ENCODE measurements around the gene ANKRD34C. TPM values are rescaled to one million over a fixed set of nuclear protein-coding genes. Genes with fewer than 3 reads are reported as not detected.

ANKRD34C gene
- total and polyA plus RNA-seq, 2 of the 8 experiments (the other 6 are each of a cell fraction or from before 2014, with no cell fraction given) = 0.02 TPM; not detected in 1

DNA sequence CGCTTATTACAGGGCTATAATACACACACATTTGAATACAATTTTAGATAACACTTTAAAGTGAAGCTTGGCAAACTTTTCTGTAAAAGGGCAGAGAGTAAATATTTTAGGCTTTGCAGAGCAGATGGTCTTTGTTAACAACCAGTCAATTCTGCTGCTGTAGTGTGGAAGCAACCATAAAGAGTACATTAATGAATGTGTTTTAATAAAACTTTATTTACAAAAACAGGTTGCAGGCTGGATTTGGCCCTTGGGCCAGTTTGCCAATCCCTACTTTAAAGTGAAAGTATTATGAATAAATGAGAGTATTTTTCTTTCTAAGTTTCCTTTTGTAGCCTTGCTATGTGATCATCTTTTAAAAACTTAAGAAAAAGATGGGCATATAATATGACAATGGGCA is 20.7 kb upstream of the ANKRD34C start:
- DNase-seq (ENCODE audit: low read depth in 1 of 2, low spot score in 2 of 2) (no peak), FAIRE-seq (no peak)
- 82% methylated on average over 1 of the region's 1 CpG; no CpG with 5 or more reads in 1 of the 2 experiments for WGBS, 2 experiments (ENCODE audit: extremely low coverage in 1 of 2, insufficient coverage in 1 of 2, insufficient read length in 1 of 2, insufficient replicate concordance in 2 of 2, low coverage in 1 of 2, low lambda C conversion rate in 2 of 2, missing lambda C conversion rate in 1 of 2)
- Histone ChIP-seq H4K5ac (ENCODE audit: insufficient read length, low read depth, low read length) (no peak overlapping the region), H3K9me3 (ENCODE audit: insufficient read depth in 2 of 2, low read depth in 1 of 2, low read length in 1 of 2) (no peaks in the 10 kb centered on the region; a peak in 1 of 4 replicates), H4K8ac (ENCODE audit: extremely low read depth, insufficient read depth, low read length) (no peak overlapping the region), H4K20me1 (replicated peaks in 1 of 2; ENCODE audit: control insufficient read depth in 1 of 2, insufficient read depth in 2 of 2, low read length in 2 of 2) (no peaks in the 10 kb centered on the region), H3K27ac (ENCODE audit: low read depth, low read length) (no peak overlapping the region), H3K23me2 (ENCODE audit: low read depth, low read length) (no peaks in the 10 kb centered on the region), H3K4me2 (ENCODE audit: insufficient read depth in 1 of 2, low read depth in 2 of 2, low read length in 2 of 2) (no peak overlapping the region), H2BK5ac (ENCODE audit: low read depth, low read length) (no peak overlapping the region), H2AFZ (ENCODE audit: low read length) (no peak overlapping the region), H2BK12ac (ENCODE audit: low read depth, low read length) (no peak overlapping the region), H3K4ac (replicated peaks; ENCODE audit: insufficient read length, low read depth, low read length) (no peak overlapping the region), H2BK15ac (ENCODE audit: low read length) (no peak overlapping the region), H3K4me3 (ENCODE audit: extremely low read depth in 1 of 4, insufficient read depth in 2 of 4, low read depth in 3 of 4, low read length in 4 of 4) (no peak overlapping the region), H2AK5ac (ENCODE audit: low read depth, low read length) (no peak overlapping the region), H3K36me3 (ENCODE audit: control insufficient read depth in 2 of 4, insufficient read depth in 4 of 4, low read length in 3 of 4) (no peaks in the 10 kb centered on the region; a peak in 1 of 8 replicates), H2BK20ac (ENCODE audit: low read length) (no peak overlapping the region), H4K91ac (replicated peaks; ENCODE audit: insufficient read length, low read length) (no peak overlapping the region), H3K4me1 (replicated peaks in 1 of 4; ENCODE audit: control insufficient read depth in 3 of 4, insufficient read depth in 4 of 4, low read length in 3 of 4) (no peaks in the 10 kb centered on the region; a peak in 1 of 7 replicates), H3K14ac (ENCODE audit: insufficient read length) (no peak overlapping the region), H3K79me1 (ENCODE audit: low read depth, low read length) (no peaks in the 10 kb centered on the region), H3K56ac (replicated peaks; ENCODE audit: insufficient read length, low read depth, low read length) (no peak overlapping the region), H3K9ac (replicated peaks in 1 of 4; ENCODE audit: extremely low read depth in 1 of 4, low read depth in 3 of 4, low read length in 3 of 4) (no peak overlapping the region), H2BK120ac (replicated peaks; ENCODE audit: low read depth, low read length) (no peak overlapping the region), H3K79me2 (ENCODE audit: control insufficient read depth in 1 of 2, insufficient read depth in 2 of 2, low read length in 2 of 2) (no peaks in the 10 kb centered on the region), H3K18ac (ENCODE audit: extremely low read depth, low read length) (no peak overlapping the region), H3K27me3 (replicated peaks in 1 of 4; ENCODE audit: control insufficient read depth in 3 of 4, extremely low read depth in 1 of 4, insufficient read depth in 3 of 4, low read length in 3 of 4) (no peaks in the 10 kb centered on the region), H3K23ac (ENCODE audit: insufficient read length) (no peak overlapping the region)
- CTCF ChIA-PET (ENCODE audit: partially characterized antibody) = no interaction called here
- TF ChIP-seq RFX5 (IDR thresholded peaks at IDR 0.05; ENCODE audit: borderline replicate concordance, low read depth, low read length) (no peak), YY1 (IDR thresholded peaks at IDR 0.05; ENCODE audit: low read depth, low read length) (no peak), RNF2 (IDR thresholded peaks at IDR 0.05; ENCODE audit: borderline replicate concordance, low read depth, low read length, missing control alignments, poor library complexity, severe bottlenecking) (no peak), POU5F1 (IDR thresholded peaks at IDR 0.05; ENCODE audit: low read depth, low read length) (no peak), RBBP5 (IDR thresholded peaks at IDR 0.05; ENCODE audit: borderline replicate concordance, low read depth, low read length) (no peak), CEBPB (IDR thresholded peaks at IDR 0.05; ENCODE audit: low read depth, low read length) (no peak), SP1 (IDR thresholded peaks at IDR 0.05; ENCODE audit: low read depth, low read length) (no peak), BRCA1 (IDR thresholded peaks at IDR 0.05; ENCODE audit: low read depth, low read length) (no peak), KDM5A (IDR thresholded peaks at IDR 0.05; ENCODE audit: low read length) (no peak), CBX8 (IDR thresholded peaks at IDR 0.05; ENCODE audit: borderline replicate concordance, low read depth, low read length) (no peak), CTBP2 (IDR thresholded peaks at IDR 0.05; ENCODE audit: borderline replicate concordance, insufficient read depth, insufficient read length, low read length) (no peak), NRF1 (IDR thresholded peaks at IDR 0.05; ENCODE audit: low read depth, low read length) (no peak), RXRA (IDR thresholded peaks at IDR 0.05; ENCODE audit: insufficient read depth, low read depth, low read length) (no peak)
- POLR2A ChIA-PET (ENCODE audit: partially characterized antibody) = no interaction called here
